GM23338 (cell line): Measurements from ENCODE around the gene SIVA1. TPM values are rescaled to one million over a fixed set of nuclear protein-coding genes. Genes with fewer than 3 reads are reported as not detected.

Experiments
- ATAC-seq: fragments of 200-7000 bp; cut with Tn5 transposase; 3 replicates; pipeline ENCODE4 v1.9.1; 2020
- DNase-seq: peaks from one replicate; pipeline ENCODE4 v3.0.0-alpha.2; 2015; ENCODE audit warnings: low spot score
- H2AFZ ChIP-seq: fragments of 200-600 bp; sonication (generic); 2 replicates; pipeline ENCODE4 v1.8.0; 2016; ENCODE audit warnings: antibody characterized with exemption, mild to moderate bottlenecking, moderate library complexity
- H3F3A ChIP-seq: fragments of 200-600 bp; sonication (generic); replicated peaks from 2 replicates; pipeline ENCODE4 v1.8.0; 2017; ENCODE audit warnings: antibody characterized with exemption, mixed run types, low read depth
- H3K27ac ChIP-seq: fragments of 200-600 bp; sonication (generic); 2 replicates; pipeline ENCODE4 v1.6.1; 2016; ENCODE audit warnings: low read depth
- H3K27me3 ChIP-seq: fragments of 200-600 bp; sonication (generic); 2 replicates; pipeline ENCODE4 v1.8.0; 2016; ENCODE audit warnings: mild to moderate bottlenecking, mixed run types, moderate library complexity; ENCODE audit not compliant: insufficient read depth
- H3K36me3 ChIP-seq: fragments of 200-600 bp; sonication (generic); 2 replicates; pipeline ENCODE4 v1.8.0; 2016; ENCODE audit warnings: mild to moderate bottlenecking; ENCODE audit not compliant: insufficient read depth
- H3K4me1 ChIP-seq: fragments of 200-600 bp; sonication (generic); 2 replicates; pipeline ENCODE4 v1.8.0; 2016; ENCODE audit warnings: mild to moderate bottlenecking, moderate library complexity; ENCODE audit not compliant: insufficient read depth
- H3K4me2 ChIP-seq: fragments of 200-600 bp; sonication (generic); 2 replicates; pipeline ENCODE4 v1.7.1; 2017; ENCODE audit warnings: mixed run types
- H3K4me3 ChIP-seq: fragments of 200-600 bp; sonication (generic); 2 replicates; pipeline ENCODE4 v1.6.1; 2016; ENCODE audit warnings: mixed run types
- H3K79me2 ChIP-seq: fragments of 200-600 bp; sonication (generic); replicated peaks from 2 replicates; pipeline ENCODE4 v1.8.0; 2017; ENCODE audit warnings: mild to moderate bottlenecking; ENCODE audit not compliant: insufficient read depth
- H3K9me2 ChIP-seq: fragments of 200-600 bp; sonication (generic); 2 replicates; pipeline ENCODE4 v1.8.0; 2017; ENCODE audit not compliant: insufficient read depth
- H4K20me1 ChIP-seq: fragments of 200-600 bp; sonication (generic); replicated peaks from 2 replicates; pipeline ENCODE4 v1.8.0; 2017; ENCODE audit warnings: mild to moderate bottlenecking; ENCODE audit not compliant: insufficient read depth
- H3K27ac Mint-ChIP-seq: 2 replicates; pipeline ENCODE4 v1.8.0; 2020; ENCODE audit warnings: inconsistent platforms, mild to moderate bottlenecking, moderate library complexity, mixed read lengths
- H3K27me3 Mint-ChIP-seq: 3 replicates; pipeline ENCODE4 v1.8.0; 2022; ENCODE audit warnings: low read depth, mild to moderate bottlenecking, moderate library complexity, mixed read lengths, inconsistent platforms; ENCODE audit not compliant: insufficient read depth, poor library complexity
- H3K36me3 Mint-ChIP-seq: 3 replicates; pipeline ENCODE4 v1.8.0; 2021; ENCODE audit warnings: low read depth, mild to moderate bottlenecking, inconsistent platforms, moderate library complexity, mixed read lengths
- H3K4me1 Mint-ChIP-seq: 3 replicates; pipeline ENCODE4 v1.8.0; 2020; ENCODE audit warnings: mild to moderate bottlenecking, inconsistent platforms, mixed read lengths
- H3K4me3 Mint-ChIP-seq: 3 replicates; pipeline ENCODE4 v1.8.0; 2021; ENCODE audit warnings: moderate library complexity, mild to moderate bottlenecking, inconsistent platforms, mixed read lengths
- H3K9me3 Mint-ChIP-seq: 3 replicates; pipeline ENCODE4 v1.8.0; 2020; ENCODE audit warnings: moderate library complexity, mild to moderate bottlenecking, inconsistent platforms, mixed read lengths
- CREB1 ChIP-seq: fragments of 250-450 bp; sonication (Bioruptor Pico); IDR thresholded peaks from 2 replicates; pipeline ENCODE4 v1.5.0; 2020; ENCODE audit warnings: low read depth, mild to moderate bottlenecking, moderate library complexity
- EZH2 ChIP-seq: fragments of 200-600 bp; sonication (generic); IDR thresholded peaks from one replicate; pipeline ENCODE4 v1.8.0; 2017; ENCODE audit warnings: antibody characterized with exemption, mild to moderate bottlenecking, low read depth; ENCODE audit not compliant: unreplicated experiment
- EZH2phosphoT487 ChIP-seq: fragments of 200-600 bp; sonication (generic); IDR thresholded peaks from one replicate; pipeline ENCODE4 v1.8.1; 2018; ENCODE audit warnings: antibody characterized with exemption; ENCODE audit not compliant: unreplicated experiment
- JUNB ChIP-seq: IDR thresholded peaks from one replicate; pipeline ENCODE4 v1.6.1; 2016; ENCODE audit warnings: antibody characterized with exemption; ENCODE audit not compliant: unreplicated experiment
- NANOG ChIP-seq: IDR thresholded peaks from 2 replicates; pipeline ENCODE4 v1.6.1; 2016; ENCODE audit warnings: antibody characterized with exemption, borderline replicate concordance
- POLR2AphosphoS5 ChIP-seq: IDR thresholded peaks from 2 replicates; pipeline ENCODE4 v1.6.1; 2016; ENCODE audit warnings: antibody characterized with exemption, low read depth
- STAT1 ChIP-seq: IDR thresholded peaks from one replicate; pipeline ENCODE4 v1.6.1; 2016; ENCODE audit warnings: antibody characterized with exemption; ENCODE audit not compliant: unreplicated experiment
- ZNF114 ChIP-seq: fragments of 250-450 bp; sonication (Bioruptor Pico); IDR thresholded peaks from 2 replicates; pipeline ENCODE4 v1.5.0; 2020; ENCODE audit warnings: mild to moderate bottlenecking, moderate library complexity
- ZNF331 ChIP-seq: fragments of 250-450 bp; sonication (Bioruptor Pico); IDR thresholded peaks from 2 replicates; pipeline ENCODE4 v1.5.0; 2020; ENCODE audit warnings: low read depth, mild to moderate bottlenecking, moderate library complexity
- polyA plus RNA-seq: library from polyadenylated mRNA; unstranded; fragments of >200 nt; fragmentation: Nextera tagmentation; extraction: Ambion mirVana; gene quantifications from 2 replicates; pipeline ENCODE4 v1.2.1, GENCODE V29; 2016
- total RNA-seq: library from RNA; depleted of rRNA; stranded (reverse); fragments of >200 nt; shearing (Covaris generic); gene quantifications from 2 replicates; pipeline ENCODE4 v1.2.3, GENCODE V29; 2014
- TF ChIP-seq, protein P1 (sequence below): fragments of 250-450 bp; sonication (Bioruptor Pico); IDR thresholded peaks from 2 replicates; pipeline ENCODE4 v1.5.0; 2020; ENCODE audit warnings: mild to moderate bottlenecking, moderate library complexity
- TF ChIP-seq, protein P2 (sequence below): IDR thresholded peaks from one replicate; pipeline ENCODE4 v1.6.1; 2018; ENCODE audit warnings: antibody characterized with exemption; ENCODE audit not compliant: unreplicated experiment
- TF ChIP-seq, protein P3 (sequence below), 2 experiments: fragments of 200-600 bp in 1 of 2; sonication (generic) in 1 of 2; conservative IDR thresholded peaks; 2 replicates each; pipeline versions ENCODE4 v1.5.1 to v1.6.1; 2016 to 2017; ENCODE audit warnings: antibody characterized with exemption in 2 of 2, low read depth in 2 of 2, mild to moderate bottlenecking in 2 of 2, moderate library complexity in 1 of 2
- TF ChIP-seq, protein P4 (sequence below): IDR thresholded peaks from 2 replicates; pipeline ENCODE4 v1.6.1; 2016; ENCODE audit warnings: antibody characterized with exemption

Gene SIVA1
- total and polyA plus RNA-seq, 2 experiments from 2014 or later: 215 to 392 TPM

DNA sequence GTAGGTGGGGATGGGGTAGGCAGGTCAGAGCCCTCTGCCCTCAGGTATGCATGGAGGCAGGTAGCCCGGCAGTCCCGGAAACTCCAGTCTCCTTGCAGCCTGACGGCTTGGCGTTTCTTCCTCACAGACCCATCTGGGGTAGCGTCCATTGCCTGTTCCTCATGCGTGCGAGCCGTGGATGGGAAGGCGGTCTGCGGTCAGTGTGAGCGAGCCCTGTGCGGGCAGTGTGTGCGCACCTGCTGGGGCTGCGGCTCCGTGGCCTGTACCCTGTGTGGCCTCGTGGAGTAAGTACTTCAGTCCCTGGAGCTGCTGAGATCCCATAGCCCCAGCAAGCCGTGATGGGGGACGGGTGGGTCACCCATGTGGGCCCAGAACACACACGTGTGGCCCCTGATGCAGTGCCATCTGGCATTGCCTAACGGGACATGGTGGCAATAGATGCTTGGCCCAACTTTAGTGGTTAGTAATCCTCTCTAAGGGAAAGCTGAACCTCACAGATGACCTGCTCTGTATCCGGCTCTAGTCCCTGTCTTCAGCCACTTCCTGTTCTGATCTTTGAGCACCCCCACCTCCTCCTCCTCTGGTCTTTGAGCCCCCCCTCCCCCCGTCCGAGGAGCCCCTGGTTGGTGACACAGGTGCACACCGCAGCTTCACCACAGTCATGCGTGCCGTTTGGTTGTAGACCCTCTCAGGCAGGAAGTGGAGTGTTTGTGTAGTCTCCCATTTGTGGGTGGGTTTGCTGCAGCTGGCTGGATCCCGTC lies 3.7 kb downstream of the SIVA1 start:
- no peak overlapping the region for H3K4me3 Mint-ChIP-seq
- H3K27me3 Mint-ChIP-seq: peaks cover 33% of the 10 kb centered on the region
- peaks cover 6% of the 10 kb centered on the region; the same call in 1 of the 2 replicates for H3K4me1 ChIP-seq

More for the DNA sequence above, 3.7 kb downstream of the SIVA1 start:
- peaks cover 66% of the 10 kb centered on the region for H3K36me3 Mint-ChIP-seq
- H3K79me2 ChIP-seq: peaks cover 39% of the 10 kb centered on the region
- no peaks in the 10 kb centered on the region for H3K27me3 ChIP-seq
- no peaks in the 10 kb centered on the region for H3K36me3 ChIP-seq
- no peaks in the 10 kb centered on the region for H3F3A ChIP-seq
- peaks cover 11% of the 10 kb centered on the region for H4K20me1 ChIP-seq
- no peak overlapping the region for H3K4me3 ChIP-seq
- H3K4me1 Mint-ChIP-seq: peaks cover 30% of the 10 kb centered on the region
- DNase-seq (no peak), ATAC-seq (no peak)
- no peak overlapping the region for H3K27ac Mint-ChIP-seq
- H2AFZ ChIP-seq: no peak overlapping the region
- H3K27ac ChIP-seq: no peak overlapping the region
- TF ChIP-seq NANOG: no peak
- TF ChIP-seq, protein P1, sequence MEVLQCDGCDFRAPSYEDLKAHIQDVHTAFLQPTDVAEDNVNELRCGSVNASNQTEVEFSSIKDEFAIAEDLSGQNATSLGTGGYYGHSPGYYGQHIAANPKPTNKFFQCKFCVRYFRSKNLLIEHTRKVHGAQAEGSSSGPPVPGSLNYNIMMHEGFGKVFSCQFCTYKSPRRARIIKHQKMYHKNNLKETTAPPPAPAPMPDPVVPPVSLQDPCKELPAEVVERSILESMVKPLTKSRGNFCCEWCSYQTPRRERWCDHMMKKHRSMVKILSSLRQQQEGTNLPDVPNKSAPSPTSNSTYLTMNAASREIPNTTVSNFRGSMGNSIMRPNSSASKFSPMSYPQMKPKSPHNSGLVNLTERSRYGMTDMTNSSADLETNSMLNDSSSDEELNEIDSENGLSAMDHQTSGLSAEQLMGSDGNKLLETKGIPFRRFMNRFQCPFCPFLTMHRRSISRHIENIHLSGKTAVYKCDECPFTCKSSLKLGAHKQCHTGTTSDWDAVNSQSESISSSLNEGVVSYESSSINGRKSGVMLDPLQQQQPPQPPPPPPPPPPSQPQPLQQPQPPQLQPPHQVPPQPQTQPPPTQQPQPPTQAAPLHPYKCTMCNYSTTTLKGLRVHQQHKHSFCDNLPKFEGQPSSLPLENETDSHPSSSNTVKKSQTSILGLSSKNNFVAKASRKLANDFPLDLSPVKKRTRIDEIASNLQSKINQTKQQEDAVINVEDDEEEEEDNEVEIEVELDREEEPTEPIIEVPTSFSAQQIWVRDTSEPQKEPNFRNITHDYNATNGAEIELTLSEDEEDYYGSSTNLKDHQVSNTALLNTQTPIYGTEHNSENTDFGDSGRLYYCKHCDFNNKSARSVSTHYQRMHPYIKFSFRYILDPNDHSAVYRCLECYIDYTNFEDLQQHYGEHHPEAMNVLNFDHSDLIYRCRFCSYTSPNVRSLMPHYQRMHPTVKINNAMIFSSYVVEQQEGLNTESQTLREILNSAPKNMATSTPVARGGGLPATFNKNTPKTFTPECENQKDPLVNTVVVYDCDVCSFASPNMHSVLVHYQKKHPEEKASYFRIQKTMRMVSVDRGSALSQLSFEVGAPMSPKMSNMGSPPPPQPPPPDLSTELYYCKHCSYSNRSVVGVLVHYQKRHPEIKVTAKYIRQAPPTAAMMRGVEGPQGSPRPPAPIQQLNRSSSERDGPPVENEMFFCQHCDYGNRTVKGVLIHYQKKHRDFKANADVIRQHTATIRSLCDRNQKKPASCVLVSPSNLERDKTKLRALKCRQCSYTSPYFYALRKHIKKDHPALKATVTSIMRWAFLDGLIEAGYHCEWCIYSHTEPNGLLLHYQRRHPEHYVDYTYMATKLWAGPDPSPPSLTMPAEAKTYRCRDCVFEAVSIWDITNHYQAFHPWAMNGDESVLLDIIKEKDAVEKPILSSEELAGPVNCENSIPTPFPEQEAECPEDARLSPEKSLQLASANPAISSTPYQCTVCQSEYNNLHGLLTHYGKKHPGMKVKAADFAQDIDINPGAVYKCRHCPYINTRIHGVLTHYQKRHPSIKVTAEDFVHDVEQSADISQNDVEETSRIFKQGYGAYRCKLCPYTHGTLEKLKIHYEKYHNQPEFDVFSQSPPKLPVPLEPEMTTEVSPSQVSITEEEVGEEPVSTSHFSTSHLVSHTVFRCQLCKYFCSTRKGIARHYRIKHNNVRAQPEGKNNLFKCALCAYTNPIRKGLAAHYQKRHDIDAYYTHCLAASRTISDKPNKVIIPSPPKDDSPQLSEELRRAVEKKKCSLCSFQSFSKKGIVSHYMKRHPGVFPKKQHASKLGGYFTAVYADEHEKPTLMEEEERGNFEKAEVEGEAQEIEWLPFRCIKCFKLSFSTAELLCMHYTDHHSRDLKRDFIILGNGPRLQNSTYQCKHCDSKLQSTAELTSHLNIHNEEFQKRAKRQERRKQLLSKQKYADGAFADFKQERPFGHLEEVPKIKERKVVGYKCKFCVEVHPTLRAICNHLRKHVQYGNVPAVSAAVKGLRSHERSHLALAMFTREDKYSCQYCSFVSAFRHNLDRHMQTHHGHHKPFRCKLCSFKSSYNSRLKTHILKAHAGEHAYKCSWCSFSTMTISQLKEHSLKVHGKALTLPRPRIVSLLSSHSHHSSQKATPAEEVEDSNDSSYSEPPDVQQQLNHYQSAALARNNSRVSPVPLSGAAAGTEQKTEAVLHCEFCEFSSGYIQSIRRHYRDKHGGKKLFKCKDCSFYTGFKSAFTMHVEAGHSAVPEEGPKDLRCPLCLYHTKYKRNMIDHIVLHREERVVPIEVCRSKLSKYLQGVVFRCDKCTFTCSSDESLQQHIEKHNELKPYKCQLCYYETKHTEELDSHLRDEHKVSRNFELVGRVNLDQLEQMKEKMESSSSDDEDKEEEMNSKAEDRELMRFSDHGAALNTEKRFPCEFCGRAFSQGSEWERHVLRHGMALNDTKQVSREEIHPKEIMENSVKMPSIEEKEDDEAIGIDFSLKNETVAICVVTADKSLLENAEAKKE (CRISPR knock-in tag): no peak
- TF ChIP-seq STAT1: no peak
- TF ChIP-seq, protein P2, sequence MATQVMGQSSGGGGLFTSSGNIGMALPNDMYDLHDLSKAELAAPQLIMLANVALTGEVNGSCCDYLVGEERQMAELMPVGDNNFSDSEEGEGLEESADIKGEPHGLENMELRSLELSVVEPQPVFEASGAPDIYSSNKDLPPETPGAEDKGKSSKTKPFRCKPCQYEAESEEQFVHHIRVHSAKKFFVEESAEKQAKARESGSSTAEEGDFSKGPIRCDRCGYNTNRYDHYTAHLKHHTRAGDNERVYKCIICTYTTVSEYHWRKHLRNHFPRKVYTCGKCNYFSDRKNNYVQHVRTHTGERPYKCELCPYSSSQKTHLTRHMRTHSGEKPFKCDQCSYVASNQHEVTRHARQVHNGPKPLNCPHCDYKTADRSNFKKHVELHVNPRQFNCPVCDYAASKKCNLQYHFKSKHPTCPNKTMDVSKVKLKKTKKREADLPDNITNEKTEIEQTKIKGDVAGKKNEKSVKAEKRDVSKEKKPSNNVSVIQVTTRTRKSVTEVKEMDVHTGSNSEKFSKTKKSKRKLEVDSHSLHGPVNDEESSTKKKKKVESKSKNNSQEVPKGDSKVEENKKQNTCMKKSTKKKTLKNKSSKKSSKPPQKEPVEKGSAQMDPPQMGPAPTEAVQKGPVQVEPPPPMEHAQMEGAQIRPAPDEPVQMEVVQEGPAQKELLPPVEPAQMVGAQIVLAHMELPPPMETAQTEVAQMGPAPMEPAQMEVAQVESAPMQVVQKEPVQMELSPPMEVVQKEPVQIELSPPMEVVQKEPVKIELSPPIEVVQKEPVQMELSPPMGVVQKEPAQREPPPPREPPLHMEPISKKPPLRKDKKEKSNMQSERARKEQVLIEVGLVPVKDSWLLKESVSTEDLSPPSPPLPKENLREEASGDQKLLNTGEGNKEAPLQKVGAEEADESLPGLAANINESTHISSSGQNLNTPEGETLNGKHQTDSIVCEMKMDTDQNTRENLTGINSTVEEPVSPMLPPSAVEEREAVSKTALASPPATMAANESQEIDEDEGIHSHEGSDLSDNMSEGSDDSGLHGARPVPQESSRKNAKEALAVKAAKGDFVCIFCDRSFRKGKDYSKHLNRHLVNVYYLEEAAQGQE: no peak
- TF ChIP-seq EZH2phosphoT487: no peak
- no peak for TF ChIP-seq ZNF331 (CRISPR knock-in tag)
- TF ChIP-seq JUNB: no peak
- TF ChIP-seq POLR2AphosphoS5: no peak
- TF ChIP-seq ZNF114 (CRISPR knock-in tag): no peak
- TF ChIP-seq, protein P3, sequence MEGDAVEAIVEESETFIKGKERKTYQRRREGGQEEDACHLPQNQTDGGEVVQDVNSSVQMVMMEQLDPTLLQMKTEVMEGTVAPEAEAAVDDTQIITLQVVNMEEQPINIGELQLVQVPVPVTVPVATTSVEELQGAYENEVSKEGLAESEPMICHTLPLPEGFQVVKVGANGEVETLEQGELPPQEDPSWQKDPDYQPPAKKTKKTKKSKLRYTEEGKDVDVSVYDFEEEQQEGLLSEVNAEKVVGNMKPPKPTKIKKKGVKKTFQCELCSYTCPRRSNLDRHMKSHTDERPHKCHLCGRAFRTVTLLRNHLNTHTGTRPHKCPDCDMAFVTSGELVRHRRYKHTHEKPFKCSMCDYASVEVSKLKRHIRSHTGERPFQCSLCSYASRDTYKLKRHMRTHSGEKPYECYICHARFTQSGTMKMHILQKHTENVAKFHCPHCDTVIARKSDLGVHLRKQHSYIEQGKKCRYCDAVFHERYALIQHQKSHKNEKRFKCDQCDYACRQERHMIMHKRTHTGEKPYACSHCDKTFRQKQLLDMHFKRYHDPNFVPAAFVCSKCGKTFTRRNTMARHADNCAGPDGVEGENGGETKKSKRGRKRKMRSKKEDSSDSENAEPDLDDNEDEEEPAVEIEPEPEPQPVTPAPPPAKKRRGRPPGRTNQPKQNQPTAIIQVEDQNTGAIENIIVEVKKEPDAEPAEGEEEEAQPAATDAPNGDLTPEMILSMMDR (conservative IDR thresholded peaks at IDR 0.05; ENCODE audit: low read depth in 2 of 2): no peak
- TF ChIP-seq EZH2: no peak
- TF ChIP-seq CREB1 (CRISPR knock-in tag): no peak
- TF ChIP-seq, protein P4, sequence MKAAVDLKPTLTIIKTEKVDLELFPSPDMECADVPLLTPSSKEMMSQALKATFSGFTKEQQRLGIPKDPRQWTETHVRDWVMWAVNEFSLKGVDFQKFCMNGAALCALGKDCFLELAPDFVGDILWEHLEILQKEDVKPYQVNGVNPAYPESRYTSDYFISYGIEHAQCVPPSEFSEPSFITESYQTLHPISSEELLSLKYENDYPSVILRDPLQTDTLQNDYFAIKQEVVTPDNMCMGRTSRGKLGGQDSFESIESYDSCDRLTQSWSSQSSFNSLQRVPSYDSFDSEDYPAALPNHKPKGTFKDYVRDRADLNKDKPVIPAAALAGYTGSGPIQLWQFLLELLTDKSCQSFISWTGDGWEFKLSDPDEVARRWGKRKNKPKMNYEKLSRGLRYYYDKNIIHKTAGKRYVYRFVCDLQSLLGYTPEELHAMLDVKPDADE: no peak
- H3K9me3 Mint-ChIP-seq: peaks cover 5% of the 10 kb centered on the region; the same call in 2 of the 3 replicates
- H3K9me2 ChIP-seq: no peaks in the 10 kb centered on the region
- H3K4me2 ChIP-seq: no peak overlapping the region
